GM10266 (cell line): ENCODE data around the gene ZCRB1.
"Not testable (repeated sequence)": the region's sequence is repeated elsewhere in the genome, so short reads cannot be mapped to it uniquely, and the experiment has no call there.

ENCODE experiments used
- DNase-seq: peaks from one replicate; pipeline ENCODE4 v3.0.0; 2012; ENCODE audit errors: extremely low spot score
- TF ChIP-seq, protein P1 (sequence below): IDR thresholded peaks from 2 replicates; pipeline ENCODE4 v1.5.1; 2012; ENCODE audit warnings: mild to moderate bottlenecking, low read depth; ENCODE audit not compliant: control insufficient read depth, insufficient read depth; ENCODE audit errors: missing control alignments

The ZCRB1 gene

GRCh38 chr12:42343721-42344120 is 17.8 kb upstream of the ZCRB1 start:
- no peak for DNase-seq
- TF ChIP-seq, protein P1, sequence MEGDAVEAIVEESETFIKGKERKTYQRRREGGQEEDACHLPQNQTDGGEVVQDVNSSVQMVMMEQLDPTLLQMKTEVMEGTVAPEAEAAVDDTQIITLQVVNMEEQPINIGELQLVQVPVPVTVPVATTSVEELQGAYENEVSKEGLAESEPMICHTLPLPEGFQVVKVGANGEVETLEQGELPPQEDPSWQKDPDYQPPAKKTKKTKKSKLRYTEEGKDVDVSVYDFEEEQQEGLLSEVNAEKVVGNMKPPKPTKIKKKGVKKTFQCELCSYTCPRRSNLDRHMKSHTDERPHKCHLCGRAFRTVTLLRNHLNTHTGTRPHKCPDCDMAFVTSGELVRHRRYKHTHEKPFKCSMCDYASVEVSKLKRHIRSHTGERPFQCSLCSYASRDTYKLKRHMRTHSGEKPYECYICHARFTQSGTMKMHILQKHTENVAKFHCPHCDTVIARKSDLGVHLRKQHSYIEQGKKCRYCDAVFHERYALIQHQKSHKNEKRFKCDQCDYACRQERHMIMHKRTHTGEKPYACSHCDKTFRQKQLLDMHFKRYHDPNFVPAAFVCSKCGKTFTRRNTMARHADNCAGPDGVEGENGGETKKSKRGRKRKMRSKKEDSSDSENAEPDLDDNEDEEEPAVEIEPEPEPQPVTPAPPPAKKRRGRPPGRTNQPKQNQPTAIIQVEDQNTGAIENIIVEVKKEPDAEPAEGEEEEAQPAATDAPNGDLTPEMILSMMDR, result no peak

GRCh38 chr12:42342028-42342427 is 16.1 kb upstream of the ZCRB1 start:
- TF ChIP-seq, protein P1, result no peak

GRCh38 chr12:42338280-42338679 is 12.4 kb upstream of the ZCRB1 start:
- TF ChIP-seq, protein P1, result no peak
- no peak for DNase-seq

More at GRCh38 chr12:42342028-42342427, 16.1 kb upstream of the ZCRB1 start:
- no peak for DNase-seq

DNA sequence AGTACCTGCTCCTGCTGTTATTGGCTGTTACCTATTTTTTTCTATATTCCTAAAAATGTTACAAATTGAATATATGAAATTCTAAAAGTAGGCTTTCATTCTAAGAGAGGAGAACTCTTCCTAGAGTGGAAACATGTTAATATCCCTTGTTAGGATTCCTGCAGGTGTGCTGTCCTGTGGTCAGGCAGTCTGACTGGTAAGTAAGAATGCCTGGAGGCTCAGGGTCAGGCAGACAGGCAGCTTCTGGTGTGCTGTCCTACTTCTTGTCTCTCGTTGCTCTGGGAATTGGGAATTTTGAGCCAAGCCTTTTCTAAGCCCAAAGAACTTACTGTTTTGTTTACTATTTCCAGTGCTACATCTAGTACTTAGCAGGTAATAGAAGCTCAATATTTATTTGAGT is 10.4 kb upstream of the ZCRB1 start:
- TF ChIP-seq, protein P1, result no peak
- DNase-seq, result no peak

- TF ChIP-seq, protein P1, result peak; percentile 50
- peak; percentile 31 for DNase-seq
Observed at GRCh38 chr12:42332301-42333285, 6.7 kb upstream of the ZCRB1 start.

DNA sequence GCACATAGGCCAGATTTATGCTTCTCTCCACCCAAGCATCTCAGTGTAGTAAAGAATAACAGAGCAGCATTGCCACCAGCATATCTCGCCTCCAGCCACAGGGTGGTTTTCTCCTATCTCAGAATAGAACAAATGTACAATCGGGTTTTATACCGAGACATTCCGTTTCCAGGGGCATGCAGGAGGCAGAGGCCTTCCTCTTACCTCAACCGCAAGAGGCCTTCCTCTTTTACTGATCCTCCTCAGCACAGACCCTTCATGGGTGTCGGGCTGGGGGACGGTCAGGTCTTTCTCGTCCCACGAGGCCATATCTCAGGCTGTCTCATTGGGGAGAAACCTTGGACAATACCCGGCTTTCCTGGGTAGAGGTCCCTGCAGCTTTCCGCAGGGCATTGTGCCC is 4.2 kb upstream of the ZCRB1 start:
- DNase-seq, result not testable (repeated sequence)

- TF ChIP-seq, protein P1, result no peak
- no peak for DNase-seq
Observed at GRCh38 chr12:42327227-42327590, 1.3 kb upstream of the ZCRB1 start.
